ENCODE measurements around the gene MLYCD.

- TF ChIP-seq CTCF (IDR thresholded peaks at IDR 0.05) = no peak
- no peak for TF ChIP-seq POLR2AphosphoS5 (IDR thresholded peaks at IDR 0.05)
- no peak for TF ChIP-seq POLR2A (IDR thresholded peaks at IDR 0.05)
Measured at GRCh38 chr16:83972256-83973008, 73.5 kb downstream of the MLYCD start.

All from upper lobe of left lung (tissue), 4 donors.